MV-4-11 (cell line): ENCODE data around the gene KRI1.
A peak's percentile ranks its signal among the peaks of the same experiment; 100 is the strongest.
"Not testable (repeated sequence)": the region's sequence is repeated elsewhere in the genome, so short reads cannot be mapped to it uniquely, and the experiment has no call there.

ENCODE experiments used
- DNase-seq: peaks from one replicate; lab custom pipeline; 2025; lab: John Stamatoyannopoulos, UW

The KRI1 gene

DNA sequence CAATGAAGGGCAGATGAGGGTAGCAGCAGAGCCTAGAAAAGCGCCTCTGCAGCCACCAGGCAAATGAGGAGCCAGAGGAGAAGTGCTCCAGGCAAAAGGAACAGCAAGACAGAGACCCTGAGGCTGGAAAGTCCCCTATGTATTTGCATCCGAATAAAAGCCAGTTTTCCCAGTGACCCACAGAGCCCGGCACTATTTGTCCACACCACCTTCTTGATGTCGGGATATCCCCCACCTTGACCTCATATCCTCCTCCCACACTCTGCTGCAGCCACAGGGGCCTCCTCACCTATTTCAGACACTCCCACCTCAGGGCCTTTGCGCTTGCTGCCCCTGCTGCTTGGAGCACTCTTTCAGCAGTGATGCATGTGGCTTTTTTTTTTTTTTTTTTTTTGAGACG lies 15.5 kb downstream of the KRI1 start:
- DNase-seq, result no peak

- no peak for DNase-seq
Observed at GRCh38 chr19:10549733-10550132, 16.1 kb downstream of the KRI1 start.

- no peak for DNase-seq
Observed at GRCh38 chr19:10548746-10549276, 17.0 kb downstream of the KRI1 start.

DNA sequence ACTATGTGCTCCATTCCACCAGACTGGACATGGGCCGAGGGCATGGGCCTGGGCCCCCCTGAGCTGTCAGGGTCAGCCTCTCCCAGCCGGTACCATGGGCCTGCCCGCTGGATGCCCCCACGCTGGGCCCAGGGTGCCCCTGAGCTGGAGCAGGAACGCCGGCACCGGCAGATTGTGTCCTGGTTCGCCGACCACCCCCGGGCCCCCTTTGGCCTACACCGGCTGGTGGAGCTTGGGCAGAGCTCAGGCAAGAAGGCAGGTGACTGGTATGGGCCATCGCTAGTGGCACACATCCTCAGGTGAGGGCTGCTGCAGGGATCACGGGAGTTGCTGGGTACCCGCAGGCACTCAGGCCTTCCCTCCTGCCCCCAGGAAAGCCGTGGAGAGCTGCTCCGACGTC lies 19.0 kb downstream of the KRI1 start:
- no peak for DNase-seq

DNA sequence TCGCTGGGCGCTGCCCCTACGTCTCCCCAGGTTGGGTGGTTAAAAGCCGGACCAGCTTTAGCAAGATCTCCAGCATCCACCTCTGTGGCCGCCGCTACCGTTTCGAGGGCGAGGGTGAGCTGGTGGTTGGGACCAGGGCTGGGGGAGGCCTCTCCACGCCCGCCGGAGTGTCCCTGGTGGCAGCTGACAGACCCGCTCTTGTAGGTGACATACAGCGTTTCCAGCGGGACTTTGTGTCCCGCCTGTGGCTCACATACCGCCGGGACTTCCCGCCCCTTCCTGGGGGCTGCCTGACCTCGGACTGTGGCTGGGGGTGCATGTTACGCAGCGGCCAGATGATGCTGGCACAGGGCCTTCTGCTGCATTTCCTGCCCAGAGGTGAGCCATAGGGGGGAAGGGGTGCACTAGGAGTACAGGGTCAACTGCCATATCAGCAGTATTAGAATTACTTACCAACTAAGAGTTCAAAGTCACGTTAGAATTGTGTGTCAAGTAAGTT lies 21.0 kb downstream of the KRI1 start:
- DNase-seq, result peak; percentile 18

- peak; percentile 18 for DNase-seq
Observed at GRCh38 chr19:10544242-10544752, 21.5 kb downstream of the KRI1 start.

- peak; percentile 61 for DNase-seq
Observed at GRCh38 chr19:10543420-10544241, 22.2 kb downstream of the KRI1 start, which contains the start of gene ATG4D. TSS of gene ATG4D (plus strand) at chr19:10543904. CDS start at chr19:10544091, 187 bp downstream.

DNA sequence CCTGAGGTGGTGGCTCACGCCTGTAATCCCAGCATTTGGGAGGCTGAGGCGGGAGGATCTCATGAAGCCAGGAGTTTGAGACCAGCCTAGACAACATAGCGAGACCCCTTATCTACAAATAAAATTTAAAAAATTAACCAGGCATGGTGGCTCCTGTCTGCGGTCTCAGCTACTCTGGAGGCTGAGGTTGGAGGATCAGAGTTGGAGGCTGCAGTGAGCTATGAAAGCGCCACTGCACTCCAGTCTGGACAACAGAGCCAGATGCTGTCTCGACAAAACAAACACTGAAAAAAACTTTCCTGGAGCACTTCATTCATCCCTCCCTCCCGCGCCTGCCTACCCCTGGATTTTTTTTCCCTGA lies 22.8 kb downstream of the KRI1 start:
- no peak for DNase-seq

GRCh38 chr19:10539016-10539415 lies 26.8 kb downstream of the KRI1 start:
- peak; percentile 84 for DNase-seq

DNA sequence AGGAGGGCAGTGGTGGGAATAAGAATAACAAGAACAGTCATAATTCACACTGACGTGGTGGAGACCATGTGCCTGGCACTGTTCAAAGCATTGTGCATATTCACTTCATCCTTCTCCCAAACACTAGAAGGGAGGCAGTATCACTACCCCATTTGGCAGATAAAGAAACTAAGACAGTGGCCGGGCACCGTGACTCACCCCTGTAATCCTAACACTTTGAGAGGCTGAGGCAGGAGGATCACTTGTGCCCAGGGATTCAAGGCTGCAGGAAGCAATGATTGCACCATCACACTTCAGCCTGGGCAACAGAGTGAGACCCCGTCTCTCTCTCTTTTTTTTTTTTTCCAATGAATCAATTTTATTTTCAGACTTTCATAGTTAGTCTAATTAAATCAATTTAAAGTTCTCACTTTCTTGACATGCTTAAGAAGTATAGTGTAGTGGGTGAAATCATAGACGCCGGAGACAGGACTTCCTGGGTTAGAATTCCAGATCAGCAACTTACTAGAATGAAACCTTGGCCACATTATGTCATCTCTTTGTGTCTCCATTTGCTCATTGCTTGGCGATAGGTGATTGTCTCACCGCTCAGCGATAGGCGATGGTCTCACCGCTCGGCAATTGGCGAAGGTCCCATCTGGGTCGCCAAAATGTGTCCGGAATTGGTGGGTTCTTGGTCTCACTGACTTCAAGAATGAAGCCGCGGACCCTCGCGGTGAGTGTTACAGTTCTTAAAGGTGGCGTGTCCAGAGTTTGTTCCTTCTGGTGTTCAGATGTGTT lies 27.4 kb downstream of the KRI1 start:
- DNase-seq, result peak; percentile 89

DNA sequence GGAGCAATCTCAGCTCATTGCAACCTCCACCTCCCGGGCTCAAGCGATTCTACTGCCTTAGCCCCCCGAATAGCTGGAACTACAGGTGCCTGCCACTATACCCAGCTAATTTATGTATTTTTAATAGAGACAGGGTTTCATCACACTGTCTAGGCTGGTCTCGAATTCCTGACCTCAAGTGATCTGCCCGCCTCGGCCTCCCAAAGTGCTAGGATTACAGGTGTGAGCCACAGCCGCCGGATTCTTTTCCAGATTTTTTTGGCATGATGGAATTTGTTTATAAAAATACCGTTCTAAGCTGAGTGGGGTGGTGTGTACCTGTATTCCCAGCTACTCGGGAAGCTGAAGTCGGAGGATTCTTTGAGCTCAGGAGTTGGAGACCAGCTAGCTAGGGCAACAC lies 28.1 kb downstream of the KRI1 start:
- no peak for DNase-seq

- no peak for DNase-seq
Observed at GRCh38 chr19:10535613-10536012, 30.2 kb downstream of the KRI1 start.

DNA sequence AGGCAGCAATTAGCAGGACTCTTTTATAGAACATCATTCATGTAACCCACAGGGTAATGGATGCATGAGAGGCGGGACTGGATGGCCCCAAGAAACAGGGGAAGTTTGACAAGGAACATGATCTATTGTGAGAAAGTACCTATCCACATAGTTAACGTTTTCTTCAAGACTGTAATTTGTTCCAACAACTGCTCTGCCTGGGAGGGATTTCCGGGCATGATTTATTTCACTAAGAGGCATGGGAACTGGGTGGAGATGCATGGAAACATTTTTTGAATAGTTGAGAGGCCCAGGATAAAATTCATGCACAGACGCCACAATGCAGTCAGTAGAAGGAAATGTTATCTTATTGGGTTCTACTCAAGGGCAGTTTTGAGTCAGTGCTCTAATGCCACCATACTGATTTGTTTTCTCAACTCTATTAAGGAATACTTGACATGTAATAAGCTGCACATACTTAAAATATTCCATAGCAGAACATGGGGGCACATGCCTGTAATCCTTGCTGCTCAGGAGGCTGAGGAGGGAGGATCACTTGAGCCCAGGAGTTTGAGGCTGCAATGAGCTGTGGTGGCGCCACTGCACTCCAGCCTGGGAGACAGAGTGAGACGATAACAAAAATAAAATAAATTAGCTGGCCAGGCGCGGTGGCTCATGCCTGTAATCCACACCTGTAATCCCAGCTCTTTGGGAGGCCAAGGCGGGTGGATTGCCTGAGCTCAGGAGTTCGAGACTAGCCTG lies 32.0 kb downstream of the KRI1 start:
- DNase-seq, result peak; percentile 46

DNA sequence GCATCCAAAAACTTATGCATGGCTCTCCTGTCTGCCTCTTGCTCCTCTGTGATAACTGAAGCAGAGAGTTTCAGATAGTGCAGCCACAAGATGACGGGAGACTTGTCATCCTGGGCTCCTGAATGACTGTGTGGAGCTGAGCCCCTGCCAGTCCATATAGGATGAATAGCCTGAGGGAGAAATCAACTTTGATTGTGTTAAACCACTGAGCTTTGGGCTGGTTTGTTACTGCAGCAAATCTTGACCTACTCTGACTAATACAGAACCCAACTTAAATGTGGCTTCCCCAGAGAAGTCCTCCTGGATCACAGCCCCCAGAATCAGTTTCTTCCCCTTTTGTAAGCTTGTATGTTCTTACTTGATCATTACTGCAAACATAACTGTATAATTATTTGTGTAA lies 33.4 kb downstream of the KRI1 start:
- no peak for DNase-seq

DNA sequence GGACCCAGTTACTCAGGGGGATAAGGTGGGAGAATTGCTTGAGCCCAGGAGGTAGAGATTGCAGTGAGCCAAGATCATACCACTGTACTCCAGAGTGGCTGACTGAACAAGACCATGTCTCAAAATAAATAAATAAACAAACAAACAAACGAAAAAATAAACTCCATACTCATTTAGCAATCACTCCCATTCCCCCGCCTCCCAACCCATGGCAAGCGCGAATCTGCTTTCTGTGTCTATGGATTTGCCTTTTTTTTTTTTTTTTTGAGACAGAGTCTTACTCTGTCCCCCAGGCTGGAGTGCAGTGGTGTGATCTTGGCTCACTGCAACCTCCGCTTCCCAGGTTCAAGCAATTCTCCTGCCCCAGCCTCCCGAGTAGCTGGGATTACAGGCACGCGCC lies 38.9 kb downstream of the KRI1 start:
- not testable (repeated sequence) for DNase-seq

DNA sequence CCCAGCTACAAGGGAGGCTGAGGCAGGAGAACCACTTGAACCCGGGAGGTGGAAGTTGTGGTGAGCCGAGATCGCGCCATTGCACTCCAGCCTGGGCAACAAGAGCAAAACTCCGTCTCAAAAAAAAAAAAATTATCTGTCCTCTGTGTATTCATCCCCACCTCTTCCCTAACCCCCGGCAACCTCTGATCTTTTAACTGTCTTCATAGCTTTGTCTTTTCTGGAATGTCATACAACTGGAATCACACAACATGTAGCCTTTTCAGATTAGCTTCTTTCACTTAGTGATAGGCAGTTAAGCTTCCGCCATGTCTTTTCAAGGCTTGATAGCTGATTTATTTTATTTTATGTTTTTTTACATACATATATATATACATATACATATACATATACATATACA lies 40.2 kb downstream of the KRI1 start:
- no peak for DNase-seq

DNA sequence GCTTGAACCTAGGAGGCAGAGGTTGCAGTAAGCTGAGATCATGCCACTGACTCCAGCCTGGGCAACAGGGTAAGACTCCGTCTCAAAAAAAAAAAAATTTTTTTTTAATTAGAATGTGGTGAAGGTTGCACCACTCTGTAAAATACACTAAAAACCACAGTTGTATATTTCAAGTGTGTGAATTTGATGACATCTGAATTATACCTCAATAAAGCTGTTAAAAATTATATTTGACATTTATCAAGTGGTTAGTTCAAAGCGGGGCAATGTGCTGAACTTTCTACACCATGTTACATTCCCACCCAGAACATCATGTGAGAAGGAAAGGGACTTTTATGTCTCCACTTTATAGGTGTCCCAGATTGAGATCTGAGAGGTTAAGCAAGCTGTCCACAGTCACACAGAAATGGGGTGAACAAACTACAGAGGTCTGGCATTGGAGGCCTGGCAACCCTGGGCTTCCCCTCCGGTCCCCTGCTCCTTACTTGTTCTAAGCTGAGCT lies 42.6 kb downstream of the KRI1 start:
- peak; percentile 18 for DNase-seq

- DNase-seq, result no peak
Observed at GRCh38 chr19:10521461-10522171, 44.2 kb downstream of the KRI1 start.

DNA sequence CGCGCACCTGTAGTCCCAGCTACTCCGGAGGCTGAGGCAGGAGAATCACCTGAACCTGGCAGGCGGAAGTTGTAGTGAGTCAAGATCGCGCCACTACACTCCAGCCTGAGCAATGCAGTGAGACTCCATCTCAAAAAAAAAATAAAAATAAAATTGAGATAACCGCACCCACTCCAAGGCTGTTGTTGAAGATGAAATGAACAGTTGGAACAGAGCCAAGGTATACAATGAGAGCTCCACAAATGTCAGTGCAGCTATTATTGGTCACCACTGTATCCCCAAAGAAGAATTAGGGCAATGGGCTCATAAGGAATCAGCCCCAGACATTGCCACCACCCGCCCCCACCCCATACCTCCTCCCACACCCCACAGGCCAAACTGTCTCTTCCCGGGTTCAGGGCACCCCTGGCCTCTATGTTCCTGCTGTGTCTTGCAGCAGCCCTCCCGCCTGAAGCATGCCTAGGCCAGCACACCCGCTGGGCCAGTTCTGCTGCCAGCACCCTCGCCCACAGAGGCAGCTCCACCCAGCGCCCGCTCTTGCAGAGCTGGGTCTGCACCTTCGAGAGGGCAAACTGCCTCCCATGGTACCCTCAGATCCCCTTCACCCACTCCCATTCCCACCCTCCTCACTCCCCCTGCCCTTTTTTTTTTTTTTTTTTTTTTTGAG lies 45.0 kb downstream of the KRI1 start:
- DNase-seq, result no peak

- DNase-seq, result no peak
Observed at GRCh38 chr19:10519421-10519820, 46.4 kb downstream of the KRI1 start.
